K562 (cell line): Measurements from ENCODE around the gene EPHA2. TPM values are rescaled to one million over a fixed set of nuclear protein-coding genes. Genes with fewer than 3 reads are reported as not detected.

Experiments used
- ATAC-seq: fragments of 200-7000 bp; cut with Tn5 transposase; 3 replicates; pipeline ENCODE4 v1.9.1; 2020; ENCODE audit warnings: moderate library complexity
- BruUV-seq: library from RNA; stranded (reverse); fragments of 400-500 nt; replicated peaks from 2 replicates; lab custom pipeline; 2021; lab: Mats Ljungman, UMichigan
- CTCF ChIA-PET: fragments of 300-600 bp; formaldehyde crosslinking; extraction: SDS; loops from one replicate; lab custom pipeline; 2021; ENCODE audit warnings: low intra/inter-chr PET ratio; lab: Yijun Ruan, JAX
- POLR2A ChIA-PET: fragments of 300-600, 350-650 bp; sonication (Branson Sonifier 250); formaldehyde crosslinking; extraction: SDS; loops from one replicate; lab custom pipeline; 2021; ENCODE audit warnings: antibody characterized with exemption, inconsistent platforms; lab: Yijun Ruan, JAX
- DNase-seq, 4 experiments: peaks; one replicate each; pipeline versions ENCODE4 v3.0.0 to v3.0.0-alpha.2; 2011 to 2018; ENCODE audit warnings: low spot score in 3 of 4, mixed read lengths in 3 of 4; ENCODE audit errors: extremely low read depth in 1 of 4
- FAIRE-seq: peaks from 2 replicates; lab custom pipeline; 2011; peaks lifted over from hg19 to GRCh38; lab: Jason Lieb, UNC
- H2AFZ ChIP-seq: 2 replicates; pipeline ENCODE4 v1.6.0; 2011; ENCODE audit warnings: low read depth, low read length, control low read depth, inconsistent platforms
- H3K27ac ChIP-seq: fragments of 200-600 bp; 3 replicates; pipeline ENCODE4 v1.8.0; 2011; ENCODE audit warnings: low read depth, mild to moderate bottlenecking, control low read depth, inconsistent platforms, low read length, moderate library complexity, mixed read lengths; ENCODE audit errors: extremely low read depth
- H3K27me3 ChIP-seq, 2 experiments: fragments of 300-600 bp in 1 of 2; 2 replicates in 1 of 2; 3 replicates in 1 of 2; pipeline versions ENCODE4 v1.6.0 to v1.8.0; 2011; ENCODE audit warnings: inconsistent platforms in 2 of 2, low read length in 2 of 2, mild to moderate bottlenecking in 1 of 2, mixed read lengths in 1 of 2, moderate library complexity in 1 of 2; ENCODE audit not compliant: control insufficient read depth in 2 of 2, insufficient read depth in 2 of 2
- H3K36me3 ChIP-seq: fragments of 300-600 bp; 3 replicates; pipeline ENCODE4 v1.8.0; 2011; ENCODE audit warnings: mild to moderate bottlenecking, low read length, inconsistent platforms; ENCODE audit not compliant: control insufficient read depth, insufficient read depth
- H3K4me1 ChIP-seq, 2 experiments: fragments of 200-600 bp in 1 of 2; replicated peaks in 1 of 2; 2 replicates in 1 of 2; 3 replicates in 1 of 2; pipeline versions ENCODE4 v1.5.1 to v1.8.0; 2011; ENCODE audit warnings: inconsistent platforms in 2 of 2, low read length in 2 of 2, mild to moderate bottlenecking in 1 of 2, mixed read lengths in 1 of 2, moderate library complexity in 1 of 2; ENCODE audit not compliant: control insufficient read depth in 2 of 2, insufficient read depth in 2 of 2
- H3K4me2 ChIP-seq: 2 replicates; pipeline ENCODE4 v1.6.1; 2011; ENCODE audit warnings: low read length, control low read depth, inconsistent platforms, mixed read lengths; ENCODE audit not compliant: insufficient read depth
- H3K4me3 ChIP-seq: fragments of 200-600 bp; sonication (generic), shearing (Covaris generic); 2 replicates; pipeline ENCODE4 v1.5.1; 2016; ENCODE audit warnings: control low read depth, inconsistent platforms
- H3K79me2 ChIP-seq: fragments of 200-600 bp; 3 replicates; pipeline ENCODE4 v1.8.0; 2011; ENCODE audit warnings: low read length, inconsistent platforms; ENCODE audit not compliant: control insufficient read depth, insufficient read depth
- H3K9ac ChIP-seq, 2 experiments: 2 replicates each; pipeline versions ENCODE4 v1.6.0 to v1.6.1; 2011; ENCODE audit warnings: low read depth in 2 of 2, low read length in 2 of 2, control low read depth in 1 of 2, inconsistent platforms in 1 of 2, mild to moderate bottlenecking in 1 of 2, mixed read lengths in 1 of 2; ENCODE audit not compliant: insufficient read depth in 1 of 2
- H3K9me1 ChIP-seq: one replicate; pipeline ENCODE4 v1.6.0; 2011; ENCODE audit warnings: inconsistent platforms, mild to moderate bottlenecking, low read length, moderate library complexity; ENCODE audit not compliant: control insufficient read depth, insufficient read depth
- H3K9me3 ChIP-seq: replicated peaks from 2 replicates; pipeline ENCODE4 v1.5.1; 2011; ENCODE audit warnings: low read depth, low read length, inconsistent platforms; ENCODE audit not compliant: control insufficient read depth, insufficient read depth
- H4K20me1 ChIP-seq: replicated peaks from 2 replicates; pipeline ENCODE4 v1.6.1; 2011; ENCODE audit warnings: low read length, inconsistent platforms, mixed read lengths; ENCODE audit not compliant: control insufficient read depth, insufficient read depth
- CBFB ChIP-seq: sonication (generic); formaldehyde crosslinking; IDR thresholded peaks from 2 replicates; pipeline ENCODE4 v1.4.0; 2020; ENCODE audit warnings: mild to moderate bottlenecking, missing genetic modification reagents
- GTF2E2 ChIP-seq: fragments of 200-800 bp; sonication (Bioruptor generic); IDR thresholded peaks from 2 replicates; pipeline ENCODE4 v1.6.1; 2016; ENCODE audit warnings: missing genetic modification characterization, missing compliant biosample characterization
- NFIC ChIP-seq: fragments of 450-650 bp; IDR thresholded peaks from 2 replicates; pipeline ENCODE4 v1.6.1; 2017; ENCODE audit warnings: mild to moderate bottlenecking, inconsistent platforms
- NFIX ChIP-seq: fragments of 250-450 bp; sonication (Bioruptor Pico); IDR thresholded peaks from 2 replicates; pipeline ENCODE4 v1.4.0; 2020; ENCODE audit warnings: low read depth, mild to moderate bottlenecking, moderate library complexity
- STAT5B ChIP-seq: fragments of 250-450 bp; sonication (Bioruptor Pico); IDR thresholded peaks from 2 replicates; pipeline ENCODE4 v1.8.0; 2021; ENCODE audit warnings: mild to moderate bottlenecking, inconsistent platforms
- USF1 ChIP-seq: sonication (generic); formaldehyde crosslinking; IDR thresholded peaks from 2 replicates; pipeline ENCODE4 v1.9.0; 2022; ENCODE audit warnings: mild to moderate bottlenecking, missing genetic modification reagents
- ZNF561 ChIP-seq: fragments of 450-650 bp; formaldehyde crosslinking; conservative IDR thresholded peaks from 2 replicates; pipeline ENCODE4 v1.4.0; 2020; ENCODE audit warnings: mild to moderate bottlenecking, moderate library complexity
- WGBS: fragments of 100-300 bp; shearing (Covaris generic); methylation state at CpG from one replicate; pipeline ENCODE4 v1.1.6; 2016; ENCODE audit warnings: low coverage, mixed read lengths; ENCODE audit not compliant: insufficient coverage; ENCODE audit errors: missing lambda C conversion rate; 5-methylcytosine and 5-hydroxymethylcytosine counted together
- in situ Hi-C: fragments of 300-500 bp; cut with MboI; formaldehyde crosslinking; loops from 4 replicates; pipeline ENCODE4 v1.15.0; 2018; ENCODE audit warnings: inconsistent platforms, mixed read lengths
- intact Hi-C: fragments of 100-400 bp; cut with micrococcal nuclease; formaldehyde crosslinking; loops from 2 replicates; pipeline ENCODE4 v1.14.2; 2022
- polyA plus RNA-seq, 8 experiments: library from polyadenylated mRNA; depleted of rRNA in 4 of 8; stranded (reverse) in 5 of 8; unstranded in 3 of 8; fragments of >200 nt; fragmentation: Nextera tagmentation in 2 of 8; fragmentation: Illumina TruSeq in 1 of 8; extraction: Ambion mirVana in 2 of 8; extraction: Trizol in 1 of 8; gene quantifications; 2 replicates each; pipeline versions ENCODE4 v1.2.1 to v1.2.3, GENCODE V29; 2011 to 2014; ENCODE audit warnings: inconsistent platforms in 1 of 8, missing spikeins in 1 of 8
- total RNA-seq, 7 experiments: library from RNA; depleted of rRNA in 6 of 7; stranded (reverse); fragments of >200 nt in 6 of 7; fragmentation: Illumina TruSeq in 2 of 7; extraction: Trizol in 2 of 7; gene quantifications; 2 replicates each; pipeline versions ENCODE4 v1.2.1 to v1.2.3, GENCODE V29; 2011 to 2021; ENCODE audit warnings: low replicate concordance in 1 of 7

The EPHA2 gene
- total and polyA plus RNA-seq, 9 of the 15 experiments (the other 6 are each of a cell fraction or from before 2014, with no cell fraction given): 0.04 to 0.40 (median 0.07) TPM; not detected in 4

GRCh38 chr1:16124377-16125087 is 31.3 kb downstream of the EPHA2 start:
- intact Hi-C loops (no loop called here), in situ Hi-C loops (no loop called here)
- no peak for DNase-seq
- CTCF ChIA-PET: no interaction called here
- no peaks in the 10 kb centered on the region for H3K79me2 ChIP-seq
- FAIRE-seq: no peak
- POLR2A ChIA-PET: interaction anchor here (0.5 to 1.2 kb wide), 2 partner anchors 31 to 48 kb away, joined by 3 to 5 read pairs; no protein-coding TSS in a partner anchor
- H3K9me1 ChIP-seq: no peaks in the 10 kb centered on the region
- peaks cover 6 to 25% of the 10 kb centered on the region in 2 experiments; a peak in 4 of 5 replicates for H3K27me3 ChIP-seq
- no peaks in the 10 kb centered on the region for H3K9me3 ChIP-seq
- H3K4me3 ChIP-seq: no peak overlapping the region
- H3K27ac ChIP-seq: no peak overlapping the region
- peaks cover 6 to 19% of the 10 kb centered on the region in 2 experiments; a peak in 4 of 5 replicates for H3K4me1 ChIP-seq
- 0 out of 2 replicates have a peak, but pooled peaks have one; percentile 26 for TF ChIP-seq USF1 (CRISPR knock-in tag)
- no peak for TF ChIP-seq ZNF561 (CRISPR knock-in tag)
- TF ChIP-seq GTF2E2 (tag): no peak
- 0 out of 2 replicates have a peak, but pooled peaks have one; percentile 29 for TF ChIP-seq CBFB (CRISPR knock-in tag)
- TF ChIP-seq STAT5B (CRISPR knock-in tag): no peak
- peak; percentile 68 for TF ChIP-seq NFIX (CRISPR knock-in tag)
- peak; percentile 97 for TF ChIP-seq NFIC
- TF ChIP-seq, all 486 proteins: peak for 4
- 63% methylated on average over 17 of the region's 18 CpGs for WGBS
- no peak for ATAC-seq
- no peak overlapping the region for H2AFZ ChIP-seq
- no peaks in the 10 kb centered on the region for H4K20me1 ChIP-seq
- no TSS peak for BruUV-seq
- H3K4me2 ChIP-seq: no peak overlapping the region
- no peaks in the 10 kb centered on the region for H3K36me3 ChIP-seq
- H3K9ac ChIP-seq: no peak overlapping the region
